Activated T-helper 2 cell treated with anti-CD3 and anti-CD28 coated beads, Interferon-gamma antibody, Interleukin-2, Interleukin-4, amounts not matched to agents 10 μg/mL and 5 μg/mL and 100 μg/mL, durations not matched to agents 14 hours and 24 hours and 36 hours (primary cell): ENCODE data around the gene CRIM1. TPM values are rescaled to one million over a fixed set of nuclear protein-coding genes. Genes with fewer than 3 reads are reported as not detected.

Source experiments
- DNase-seq: peaks from one replicate; pipeline ENCODE4 v3.0.0; 2021; ENCODE audit warnings: low spot score
- H3K27ac Mint-ChIP-seq: one replicate; pipeline ENCODE4 v1.8.0; 2021; ENCODE audit warnings: mixed read lengths
- H3K27me3 Mint-ChIP-seq: one replicate; pipeline ENCODE4 v1.8.0; 2021; ENCODE audit warnings: low read depth, mixed read lengths
- H3K36me3 Mint-ChIP-seq: one replicate; pipeline ENCODE4 v1.8.0; 2021; ENCODE audit warnings: low read depth, mixed read lengths
- H3K4me1 Mint-ChIP-seq: one replicate; pipeline ENCODE4 v1.8.0; 2021; ENCODE audit warnings: low read depth, mixed read lengths
- H3K4me3 Mint-ChIP-seq: one replicate; pipeline ENCODE4 v1.8.0; 2021; ENCODE audit warnings: low read depth, mild to moderate bottlenecking, moderate library complexity, mixed read lengths
- H3K9me3 Mint-ChIP-seq: one replicate; pipeline ENCODE4 v1.8.0; 2021; ENCODE audit warnings: mixed read lengths
- intact Hi-C: fragments of 100-400 bp; cut with micrococcal nuclease; formaldehyde crosslinking; loops from one replicate; pipeline ENCODE4 v1.15.1; 2023
- total RNA-seq: library from RNA; stranded (reverse); gene quantifications from 2 replicates; pipeline ENCODE4 v1.2.3, GENCODE V29; 2022

The CRIM1 gene
- total RNA-seq, 1 donor from 2014 or later, result 12.8 TPM

DNA sequence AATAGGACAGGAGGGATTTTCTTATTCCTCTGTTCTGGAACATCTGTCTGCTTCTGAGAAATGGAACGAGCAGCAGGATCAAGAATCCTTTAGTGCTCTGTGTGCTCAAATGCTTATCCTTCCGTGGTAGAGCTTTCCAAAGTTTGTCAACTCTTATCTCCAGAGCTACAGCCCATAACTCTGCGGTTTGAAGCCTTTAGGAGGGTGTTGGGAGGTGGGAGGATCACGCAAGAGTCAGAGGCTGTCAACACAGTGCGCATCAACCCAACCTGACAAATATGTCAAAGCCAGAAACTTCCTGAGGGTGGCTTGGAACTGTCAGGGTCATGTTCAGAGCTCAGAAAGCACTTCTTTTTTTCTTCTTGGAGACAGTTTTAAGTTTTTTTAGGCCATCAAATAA is 95.9 kb downstream of the CRIM1 start:
- Mint-ChIP-seq H3K4me3 (no peak overlapping the region), H3K36me3 (no peaks in the 10 kb centered on the region), H3K9me3 (no peaks in the 10 kb centered on the region), H3K4me1 (no peaks in the 10 kb centered on the region), H3K27ac (no peak overlapping the region), H3K27me3 (no peaks in the 10 kb centered on the region)
- intact Hi-C loops, result no loop called here
- no peak for DNase-seq

DNA sequence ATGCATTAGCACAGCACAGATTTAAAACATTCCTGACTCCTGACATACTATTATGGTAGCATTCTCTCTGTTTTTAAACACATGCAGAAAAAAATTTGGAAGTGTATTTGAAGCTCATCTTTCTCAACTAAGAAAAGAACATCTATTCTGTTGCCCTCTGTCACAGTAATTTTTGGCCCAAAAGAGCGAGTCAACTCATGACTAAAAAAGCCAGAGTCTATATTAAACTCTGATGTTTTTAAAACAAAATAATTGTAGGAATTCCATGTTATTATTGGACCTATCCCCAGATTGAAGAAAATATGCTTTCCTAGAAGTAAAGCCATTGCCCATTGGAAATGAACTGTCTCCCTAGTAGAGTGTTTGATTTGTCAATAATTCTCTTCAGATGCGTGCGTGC is 96.7 kb downstream of the CRIM1 start:
- no peaks in the 10 kb centered on the region for H3K27me3 Mint-ChIP-seq
- H3K27ac Mint-ChIP-seq, result no peak overlapping the region
- intact Hi-C loops, result no loop called here
- DNase-seq, result no peak
- no peaks in the 10 kb centered on the region for H3K36me3 Mint-ChIP-seq
- H3K4me1 Mint-ChIP-seq, result no peaks in the 10 kb centered on the region
- no peaks in the 10 kb centered on the region for H3K9me3 Mint-ChIP-seq
- no peak overlapping the region for H3K4me3 Mint-ChIP-seq

DNA sequence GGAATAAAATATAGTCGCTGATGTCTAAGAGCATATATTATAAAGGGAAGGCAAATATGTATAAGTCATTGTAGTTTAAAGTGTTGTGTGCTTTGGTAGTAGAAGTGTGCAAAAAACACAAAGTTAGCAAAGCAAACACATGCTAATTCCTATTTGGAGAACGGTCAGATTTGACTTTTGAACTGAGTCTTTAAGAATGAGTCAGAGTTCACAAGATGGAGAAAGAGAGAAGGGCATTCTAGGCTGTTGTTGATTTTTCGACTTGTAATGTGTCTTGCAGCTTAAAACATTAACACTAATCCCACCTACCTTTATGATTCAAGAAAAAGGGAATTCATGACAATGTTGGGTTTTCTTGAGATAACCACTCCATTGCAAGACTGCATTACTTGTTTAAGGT is 98.1 kb downstream of the CRIM1 start:
- Mint-ChIP-seq H3K9me3 (no peaks in the 10 kb centered on the region), H3K27ac (no peak overlapping the region), H3K4me1 (no peaks in the 10 kb centered on the region), H3K36me3 (no peaks in the 10 kb centered on the region), H3K27me3 (no peaks in the 10 kb centered on the region), H3K4me3 (no peak overlapping the region)
- DNase-seq, result no peak
- intact Hi-C loops, result no loop called here

DNA sequence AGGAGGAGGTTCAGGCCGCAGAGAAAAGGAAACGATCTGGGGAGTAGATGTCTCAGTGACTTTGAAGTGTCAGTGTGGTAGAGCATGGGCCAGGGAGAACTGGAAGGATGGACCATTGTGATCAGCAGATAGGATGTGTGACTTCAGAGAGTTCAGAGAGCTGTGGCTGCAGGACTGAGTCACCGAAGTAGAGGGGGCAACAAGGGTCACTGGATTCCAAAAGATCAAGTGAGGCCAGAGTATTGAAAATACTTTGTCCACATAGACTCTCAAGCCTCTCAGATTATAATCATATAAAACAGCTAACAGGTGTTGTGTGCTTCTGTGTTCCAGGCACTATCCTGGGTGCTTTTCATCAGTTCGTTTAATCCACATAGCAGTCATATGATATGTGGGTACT is 99.4 kb downstream of the CRIM1 start:
- no peak overlapping the region for H3K4me3 Mint-ChIP-seq
- DNase-seq, result no peak
- no peaks in the 10 kb centered on the region for H3K4me1 Mint-ChIP-seq
- H3K27ac Mint-ChIP-seq, result no peak overlapping the region
- intact Hi-C loops, result no loop called here
- no peaks in the 10 kb centered on the region for H3K9me3 Mint-ChIP-seq
- H3K36me3 Mint-ChIP-seq, result no peaks in the 10 kb centered on the region
- no peaks in the 10 kb centered on the region for H3K27me3 Mint-ChIP-seq

DNA sequence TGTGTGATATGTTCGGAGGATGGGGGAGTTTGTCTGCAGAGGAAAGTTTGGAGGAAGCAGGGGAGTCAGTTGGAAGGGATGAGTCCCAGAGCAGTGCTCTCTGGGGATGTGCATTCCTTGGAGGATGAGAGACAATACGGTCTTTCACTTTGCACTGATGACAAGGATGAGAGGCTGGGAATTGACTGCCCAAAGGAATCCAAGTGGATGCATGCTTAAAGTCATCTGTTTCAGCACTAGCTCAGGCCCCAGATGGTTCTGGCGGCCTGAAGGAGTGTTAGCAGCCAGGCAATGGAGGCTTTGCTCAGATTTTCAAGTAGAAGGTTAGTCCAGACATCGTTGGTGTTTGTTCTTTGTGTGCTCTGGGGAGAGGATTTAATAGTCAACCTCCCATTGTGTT is 100.2 kb downstream of the CRIM1 start:
- Mint-ChIP-seq H3K36me3 (no peaks in the 10 kb centered on the region), H3K4me3 (no peak overlapping the region), H3K27me3 (no peaks in the 10 kb centered on the region), H3K4me1 (no peaks in the 10 kb centered on the region), H3K9me3 (no peaks in the 10 kb centered on the region), H3K27ac (no peak overlapping the region)
- no peak for DNase-seq
- intact Hi-C loops, result no loop called here

DNA sequence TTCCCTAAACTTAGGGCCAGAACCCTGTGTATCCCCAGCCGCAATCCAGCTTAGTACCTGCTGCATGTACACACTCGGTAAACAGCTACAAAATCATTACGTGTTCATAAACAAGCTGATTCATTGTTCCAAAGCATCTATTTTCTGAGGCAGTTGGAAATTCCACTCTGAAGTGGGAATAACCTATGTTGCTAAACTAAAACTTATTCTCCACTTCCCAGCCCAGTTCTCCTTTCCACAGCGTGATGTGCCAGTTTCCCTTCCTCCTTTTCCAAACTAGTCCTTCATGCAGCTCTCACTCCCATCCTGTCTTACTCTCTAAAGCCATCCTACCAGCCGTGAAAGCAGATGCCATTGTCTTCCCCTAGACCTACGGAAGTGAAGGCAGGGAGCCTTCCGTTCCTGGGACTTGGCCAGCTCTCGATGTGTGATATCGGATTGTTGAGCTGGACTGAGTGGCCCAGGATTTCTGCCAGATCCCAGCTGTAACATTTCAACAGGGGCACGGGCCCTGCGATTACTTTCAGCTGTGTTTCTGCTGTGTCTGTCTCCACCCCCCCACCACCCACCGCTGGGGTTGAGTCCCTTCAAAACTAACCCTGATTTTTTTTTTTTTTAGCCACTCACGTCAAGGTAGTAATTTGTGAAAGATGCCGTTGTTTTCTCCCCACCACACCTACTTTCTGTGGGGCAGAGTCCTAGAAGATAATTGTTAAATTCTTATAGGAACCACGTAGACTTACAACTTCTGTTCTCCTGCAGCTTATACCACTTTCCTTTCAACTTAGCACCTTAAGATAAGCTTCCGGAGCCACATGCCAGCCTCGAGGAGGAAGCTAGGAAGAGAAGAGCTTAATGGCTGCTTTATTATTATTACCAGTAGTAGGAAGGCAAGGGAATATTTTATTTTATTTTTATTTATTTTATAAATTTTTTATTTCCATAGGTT is 100.9 kb downstream of the CRIM1 start:
- no peaks in the 10 kb centered on the region for H3K36me3 Mint-ChIP-seq

DNA sequence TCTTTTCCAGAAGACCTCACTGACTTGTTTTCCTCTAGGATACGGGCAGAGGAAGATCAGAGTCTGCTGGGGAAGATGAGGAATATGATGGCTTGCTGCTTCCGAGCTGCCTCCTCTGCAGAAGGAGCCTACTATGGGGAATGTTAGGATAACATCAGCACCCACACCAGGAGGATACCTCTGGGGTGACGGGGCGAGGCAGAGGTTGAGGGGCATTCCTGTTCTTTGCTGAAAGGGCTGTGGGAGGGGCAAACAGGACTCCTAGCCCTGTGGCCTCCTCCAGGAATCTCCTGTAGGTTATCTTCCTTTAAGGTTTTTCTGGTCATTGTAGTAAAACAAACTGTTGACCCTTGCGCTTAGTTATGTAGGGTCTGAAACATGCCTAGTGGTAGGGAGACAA is 102.5 kb downstream of the CRIM1 start:
- H3K9me3 Mint-ChIP-seq, result no peaks in the 10 kb centered on the region
- DNase-seq, result no peak
- no peaks in the 10 kb centered on the region for H3K36me3 Mint-ChIP-seq
- no peak overlapping the region for H3K4me3 Mint-ChIP-seq
- peaks cover under 1% of the 10 kb centered on the region for H3K27me3 Mint-ChIP-seq
- H3K4me1 Mint-ChIP-seq, result peaks cover 1% of the 10 kb centered on the region
- no peak overlapping the region for H3K27ac Mint-ChIP-seq
- intact Hi-C loops, result no loop called here

More for the DNA sequence above, 100.9 kb downstream of the CRIM1 start:
- H3K27ac Mint-ChIP-seq, result no peak overlapping the region
- no peaks in the 10 kb centered on the region for H3K4me1 Mint-ChIP-seq
- H3K9me3 Mint-ChIP-seq, result no peaks in the 10 kb centered on the region
- DNase-seq, result no peak
- no peaks in the 10 kb centered on the region for H3K27me3 Mint-ChIP-seq
- intact Hi-C loops, result no loop called here
- no peak overlapping the region for H3K4me3 Mint-ChIP-seq

DNA sequence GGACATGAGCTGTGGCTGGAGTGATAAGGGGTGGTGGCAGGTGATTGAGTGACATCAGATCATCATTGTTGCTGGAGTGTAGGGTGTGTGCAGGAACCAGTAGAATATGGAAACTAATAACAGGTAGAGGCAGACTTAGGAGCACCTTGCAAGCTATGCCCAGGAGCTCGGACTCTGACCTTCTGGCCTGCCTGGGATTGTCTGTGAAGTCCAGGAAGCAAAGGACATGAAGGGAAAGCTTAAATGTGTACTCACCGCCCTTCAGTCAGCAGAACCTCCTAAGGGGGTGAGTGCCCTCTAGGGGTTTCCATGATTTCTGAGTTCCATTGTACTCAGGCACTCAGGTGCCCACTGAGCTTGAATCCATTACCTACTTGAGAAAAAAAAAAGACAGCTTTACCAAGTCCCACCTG is 104.2 kb downstream of the CRIM1 start:
- intact Hi-C loops, result loop anchor here (2.0 kb wide), 1 partner anchor 103 kb away; no protein-coding TSS in a partner anchor
- Mint-ChIP-seq H3K9me3 (no peaks in the 10 kb centered on the region), H3K27me3 (peaks cover 1% of the 10 kb centered on the region)

DNA sequence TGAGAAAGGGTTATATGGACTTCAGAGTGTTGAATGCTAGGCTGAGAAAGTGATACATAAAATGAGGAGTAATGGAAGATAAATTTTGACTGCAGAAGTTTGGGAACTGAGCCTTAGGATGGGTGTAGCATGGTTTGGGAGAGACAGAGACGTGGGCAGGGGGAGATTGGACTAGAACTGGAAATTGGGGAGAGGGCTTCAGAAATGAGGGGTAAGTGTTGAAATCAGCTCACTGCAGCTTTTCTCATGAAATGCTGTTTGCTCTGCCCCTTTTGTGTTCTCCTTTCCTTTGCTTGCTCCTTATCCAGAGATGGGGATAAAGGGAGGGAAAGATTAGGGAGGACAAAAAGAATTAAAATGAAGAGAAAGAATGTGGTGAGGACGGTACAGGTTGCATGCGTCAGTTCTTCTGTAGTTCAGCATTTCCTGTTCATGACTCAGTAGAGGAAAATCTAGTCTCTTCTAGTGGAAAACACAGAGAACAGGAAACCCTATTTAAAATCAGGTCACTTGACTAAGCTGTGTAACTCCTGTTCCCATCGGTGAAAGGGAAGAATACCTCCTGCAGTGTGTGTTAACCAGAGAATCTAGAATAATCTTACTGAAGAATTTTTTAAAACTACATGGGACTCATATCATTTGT is 105.6 kb downstream of the CRIM1 start:
- no peaks in the 10 kb centered on the region for H3K36me3 Mint-ChIP-seq
- intact Hi-C loops, result loop anchor here (2.0 kb wide), 1 partner anchor 104 kb away; no protein-coding TSS in a partner anchor

More for the DNA sequence above, 104.2 kb downstream of the CRIM1 start:
- Mint-ChIP-seq H3K4me1 (peaks cover 1% of the 10 kb centered on the region), H3K27ac (no peak overlapping the region), H3K4me3 (no peak overlapping the region), H3K36me3 (no peaks in the 10 kb centered on the region)
- DNase-seq, result no peak

DNA sequence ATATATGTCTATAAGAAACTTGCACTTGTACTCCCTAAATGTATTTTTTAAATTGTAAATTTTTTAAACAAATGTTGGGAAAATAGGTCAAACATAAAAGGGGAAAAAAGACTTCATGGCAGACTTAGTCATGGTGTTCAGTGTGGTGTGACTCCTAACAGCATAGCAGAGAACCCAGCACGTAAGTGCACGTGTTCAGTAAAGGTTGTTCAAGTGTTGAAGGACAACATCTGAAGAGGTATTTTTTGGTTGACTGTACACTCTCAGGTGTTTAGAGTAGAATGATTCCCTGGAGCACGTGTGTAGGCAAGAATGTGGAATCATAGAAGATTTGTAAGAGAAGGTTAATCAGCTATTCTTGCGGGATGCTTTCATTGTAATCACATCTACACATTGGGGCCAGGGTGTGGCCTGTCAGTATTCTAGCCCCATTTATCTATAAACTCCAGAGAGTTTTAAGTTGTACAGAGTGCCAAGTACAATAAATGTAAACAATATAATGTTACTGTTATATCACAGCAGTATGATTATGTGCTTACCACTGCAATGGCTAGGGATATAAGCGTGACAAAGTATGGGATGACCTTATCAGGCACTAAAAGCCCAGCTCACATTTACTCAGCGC is 106.8 kb downstream of the CRIM1 start:
- H3K27ac Mint-ChIP-seq, result no peak overlapping the region
- peaks cover 1% of the 10 kb centered on the region for H3K27me3 Mint-ChIP-seq
- H3K4me3 Mint-ChIP-seq, result no peak overlapping the region
- no peaks in the 10 kb centered on the region for H3K36me3 Mint-ChIP-seq
- intact Hi-C loops, result no loop called here
- no peak for DNase-seq
- H3K4me1 Mint-ChIP-seq, result peaks cover 1% of the 10 kb centered on the region
- H3K9me3 Mint-ChIP-seq, result no peaks in the 10 kb centered on the region

More for the DNA sequence above, 105.6 kb downstream of the CRIM1 start:
- no peak for DNase-seq
- Mint-ChIP-seq H3K9me3 (no peaks in the 10 kb centered on the region), H3K4me3 (no peak overlapping the region), H3K27me3 (peaks cover 1% of the 10 kb centered on the region), H3K27ac (no peak overlapping the region), H3K4me1 (peaks cover 1% of the 10 kb centered on the region)

DNA sequence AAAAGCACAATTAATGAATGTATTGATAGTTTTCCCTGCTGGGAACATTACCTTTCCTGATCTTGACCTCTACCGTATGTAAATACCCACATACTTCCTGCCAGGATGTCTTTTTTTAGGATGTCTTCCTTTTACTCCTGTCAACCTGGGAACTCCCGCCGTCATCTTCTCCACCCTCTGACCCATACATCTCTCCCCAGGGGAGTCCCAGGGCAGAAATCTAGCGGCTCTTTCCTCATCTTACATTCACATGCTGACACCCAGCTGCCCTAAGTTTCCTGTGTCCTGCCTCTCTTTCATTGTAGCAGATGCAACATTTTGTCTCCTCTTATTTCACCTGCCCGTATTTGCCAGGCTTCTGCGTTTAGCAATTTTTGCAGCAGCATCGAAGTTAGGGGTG is 107.8 kb downstream of the CRIM1 start:
- H3K4me3 Mint-ChIP-seq, result no peak overlapping the region
- H3K9me3 Mint-ChIP-seq, result no peaks in the 10 kb centered on the region
- no peaks in the 10 kb centered on the region for H3K36me3 Mint-ChIP-seq
- H3K4me1 Mint-ChIP-seq, result peaks cover 1% of the 10 kb centered on the region
- peaks cover 1% of the 10 kb centered on the region for H3K27me3 Mint-ChIP-seq
- no peak for DNase-seq
- no peak overlapping the region for H3K27ac Mint-ChIP-seq
- intact Hi-C loops, result no loop called here

DNA sequence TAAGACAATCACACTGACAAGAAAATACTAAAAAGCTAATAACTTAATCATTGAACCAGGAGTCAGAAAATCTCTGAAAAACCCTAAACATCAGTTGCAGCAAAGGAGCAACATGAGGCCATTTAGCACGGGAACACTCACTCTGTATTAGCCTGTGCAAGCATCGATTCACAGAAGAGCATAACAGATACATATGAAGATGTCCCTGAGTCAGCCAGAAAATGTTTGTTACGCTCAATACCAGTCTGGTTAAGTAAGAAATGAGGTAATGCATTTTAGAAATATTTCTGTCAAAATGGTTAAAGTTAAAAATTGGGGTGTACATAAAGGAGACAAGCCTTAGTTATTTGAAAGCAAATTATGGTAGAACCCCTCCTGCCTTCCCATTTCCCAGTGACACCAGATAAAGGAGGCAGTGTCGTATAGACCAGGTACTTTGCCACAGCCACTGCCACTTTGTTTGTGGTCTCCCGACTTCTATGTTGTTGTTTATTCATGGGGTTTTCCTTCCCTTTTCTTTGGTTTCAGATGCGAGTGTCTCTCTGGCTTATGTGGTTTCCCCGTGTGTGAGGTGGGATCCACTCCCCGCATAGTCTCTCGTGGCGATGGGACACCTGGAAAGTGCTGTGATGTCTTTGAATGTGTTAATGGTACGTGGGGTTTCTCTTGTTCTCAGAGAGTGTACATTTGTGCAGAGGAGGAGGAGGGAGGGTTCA is 108.6 kb downstream of the CRIM1 start:
- intact Hi-C loops, result no loop called here
- DNase-seq, result no peak
- no peak overlapping the region for H3K4me3 Mint-ChIP-seq
- no peak overlapping the region for H3K27ac Mint-ChIP-seq
- peaks cover 1% of the 10 kb centered on the region for H3K27me3 Mint-ChIP-seq
- H3K4me1 Mint-ChIP-seq, result peaks cover 1% of the 10 kb centered on the region
- H3K36me3 Mint-ChIP-seq, result no peaks in the 10 kb centered on the region
- no peaks in the 10 kb centered on the region for H3K9me3 Mint-ChIP-seq
